IPS-NIHi11 (cell line): ENCODE measurements around the gene MTCH1.
"Not testable (repeated sequence)": the region's sequence is repeated elsewhere in the genome, so short reads cannot be mapped to it uniquely, and the experiment has no call there.

Source experiments
- DNase-seq: peaks from one replicate; pipeline ENCODE4 v3.0.0; 2012; ENCODE audit warnings: mixed read lengths, low spot score

The MTCH1 gene

DNA sequence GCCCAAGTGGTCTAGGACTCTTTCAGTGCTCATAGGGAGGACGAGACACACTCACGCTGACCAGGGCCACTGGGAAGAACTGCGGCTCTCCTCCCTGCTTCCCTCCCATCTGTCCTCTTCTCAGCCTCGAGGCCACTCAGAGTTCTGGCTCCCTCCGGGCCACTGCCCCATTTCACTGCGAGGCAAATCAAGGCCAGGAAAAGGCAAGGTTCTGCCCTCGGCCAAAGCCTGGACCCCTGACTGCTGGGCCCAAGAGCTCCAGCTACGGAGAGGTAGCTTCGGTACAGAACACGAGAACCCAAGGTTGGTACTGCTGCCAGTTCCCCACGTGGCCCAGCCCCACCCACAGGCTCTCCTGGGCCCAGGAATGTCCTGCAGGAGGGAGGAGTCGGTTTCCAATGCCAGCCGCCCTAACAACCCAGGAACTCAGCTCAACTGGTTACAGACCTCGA is 16.7 kb downstream of the MTCH1 start:
- no peak for DNase-seq

DNA sequence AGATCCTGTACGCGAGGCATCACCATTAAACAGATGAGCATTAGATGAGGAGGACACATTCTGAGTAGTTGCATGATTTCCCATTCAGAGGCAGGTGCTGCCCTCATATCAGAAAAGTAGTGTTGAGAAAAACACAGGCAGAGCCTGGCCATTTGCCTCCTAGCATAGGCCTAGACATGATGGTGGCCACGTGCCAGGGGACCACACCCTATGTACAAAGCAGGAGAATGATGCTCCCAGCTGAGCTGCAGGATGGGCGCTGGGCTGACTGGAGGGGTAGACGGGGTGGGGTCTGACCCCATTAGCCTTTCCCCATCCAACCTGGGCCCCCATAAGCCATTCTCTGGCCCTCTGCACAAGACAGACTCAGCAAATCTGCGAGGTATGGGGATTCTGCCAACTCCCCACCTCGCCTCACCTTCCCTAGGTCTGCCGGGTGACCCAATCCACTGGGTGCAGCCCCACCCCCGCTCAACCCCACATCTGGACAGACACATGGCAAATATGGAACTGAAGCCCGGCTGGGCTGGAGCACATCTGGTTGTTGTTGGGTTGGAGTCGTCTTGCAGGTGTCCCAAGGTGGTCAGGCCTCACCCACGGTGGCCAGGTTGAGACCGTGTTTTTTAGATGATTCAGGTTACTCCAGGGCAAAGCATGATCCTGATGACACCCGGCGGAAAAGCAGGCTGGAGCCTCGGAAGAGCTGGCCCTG is 17.6 kb downstream of the MTCH1 start:
- DNase-seq: no peak

GRCh38 chr6:36967757-36968156 is 18.2 kb downstream of the MTCH1 start:
- DNase-seq: no peak

DNA sequence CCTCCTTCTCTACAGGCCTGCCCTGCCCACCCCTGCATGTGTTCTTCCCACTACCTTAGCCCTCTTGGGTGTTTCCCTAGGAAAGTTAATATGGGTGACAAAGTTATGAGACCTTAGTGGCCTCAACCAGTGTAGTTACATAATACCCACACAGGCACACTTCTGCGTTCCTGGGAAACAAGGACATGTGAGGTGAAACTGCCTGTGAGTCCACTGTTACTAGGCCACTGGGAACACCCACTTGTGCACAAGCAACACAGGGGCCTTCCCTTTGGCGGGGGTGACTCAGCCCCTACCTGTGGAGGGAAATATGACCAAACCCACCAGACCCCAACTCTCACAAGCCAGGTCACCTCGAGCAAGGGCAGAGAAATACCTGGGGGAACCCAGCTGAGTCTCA is 18.7 kb downstream of the MTCH1 start:
- no peak for DNase-seq

GRCh38 chr6:36964908-36965307 is 21.1 kb downstream of the MTCH1 start:
- DNase-seq: no peak

- no peak for DNase-seq
Measured at GRCh38 chr6:36964349-36964748, 21.6 kb downstream of the MTCH1 start.

- no peak for DNase-seq
Measured at GRCh38 chr6:36963451-36964290, 22.3 kb downstream of the MTCH1 start.

- DNase-seq: peak; percentile 93
Measured at GRCh38 chr6:36962874-36963273, 23.1 kb downstream of the MTCH1 start.

DNA sequence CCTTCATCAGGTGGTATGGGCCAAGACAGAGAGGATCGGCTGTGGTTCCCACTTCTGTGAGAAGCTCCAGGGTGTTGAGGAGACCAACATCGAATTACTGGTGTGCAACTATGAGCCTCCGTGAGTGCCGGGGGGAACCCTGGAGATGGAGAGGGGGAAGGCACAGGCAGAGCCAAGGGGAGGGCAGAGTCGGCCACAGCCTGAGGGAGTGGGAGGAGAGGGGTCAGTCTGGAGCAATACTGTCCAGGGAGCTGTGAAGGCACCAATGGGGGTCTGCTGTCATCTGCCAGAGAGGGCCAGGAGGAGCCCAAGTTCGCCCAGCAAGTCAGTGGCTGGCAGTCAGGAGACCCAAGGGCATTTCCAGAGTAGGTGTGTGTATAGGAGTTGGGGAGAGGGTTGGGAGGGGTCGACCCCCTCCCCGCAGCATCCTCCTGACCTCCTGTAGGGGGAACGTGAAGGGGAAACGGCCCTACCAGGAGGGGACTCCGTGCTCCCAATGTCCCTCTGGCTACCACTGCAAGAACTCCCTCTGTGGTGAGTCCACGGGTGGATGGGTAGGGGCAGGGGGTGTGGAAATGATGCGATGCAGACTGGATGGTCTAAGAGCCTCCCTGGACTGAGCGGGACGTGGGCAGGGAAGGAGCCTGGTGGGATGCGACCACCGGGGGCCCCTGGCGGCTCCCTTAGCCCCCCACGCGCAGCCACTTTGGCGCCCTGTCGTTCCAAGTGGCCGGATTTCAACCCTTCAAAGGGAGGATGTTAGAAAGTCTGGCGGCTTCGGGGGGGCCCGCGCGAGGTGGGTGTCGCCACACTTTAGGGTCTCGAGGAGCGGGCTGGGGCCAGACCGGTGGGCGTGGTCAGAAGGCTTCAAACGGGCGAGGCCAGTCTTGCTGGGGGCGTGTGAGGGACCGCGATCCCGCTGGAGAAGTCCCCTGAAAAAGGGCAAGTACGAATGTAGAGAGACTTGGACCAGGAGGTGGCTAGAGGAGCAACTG is 24.3 kb downstream of the MTCH1 start:
- DNase-seq: no peak

DNA sequence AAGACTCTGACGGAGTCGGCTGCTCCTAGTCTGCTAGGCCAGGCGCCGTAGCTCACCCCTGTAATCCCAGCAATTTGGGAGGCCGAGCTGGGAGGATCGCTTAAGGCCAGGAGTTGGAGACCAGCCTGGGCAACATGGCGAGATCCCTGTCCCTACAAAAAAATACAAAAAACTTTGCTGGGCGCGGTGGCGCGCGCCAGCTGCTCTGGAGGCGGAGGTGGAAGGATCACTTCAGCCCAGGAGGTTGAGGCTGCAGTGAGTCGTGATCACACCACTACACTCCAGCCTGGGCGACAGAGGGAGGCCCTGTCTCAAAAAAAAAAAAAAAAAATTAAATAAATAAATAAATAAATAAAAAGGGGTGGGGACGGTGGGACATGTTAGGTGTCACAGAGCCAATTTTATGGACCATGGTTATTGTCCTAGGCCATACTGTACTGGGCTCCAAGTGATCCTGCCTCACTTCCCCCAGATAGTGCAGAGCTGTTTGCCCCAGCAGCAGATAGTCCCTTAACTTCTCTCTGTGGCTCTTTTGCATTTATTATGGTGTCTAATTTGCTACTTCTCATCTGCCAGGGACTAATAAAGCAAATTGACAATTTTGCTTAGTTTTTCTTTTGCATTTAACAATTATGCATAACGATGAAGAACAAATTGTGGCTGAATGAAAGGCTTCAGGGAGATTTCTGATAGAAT is 26.3 kb downstream of the MTCH1 start:
- no peak for DNase-seq

- DNase-seq: peak; percentile 90
Measured at GRCh38 chr6:36958775-36959554, 27.0 kb downstream of the MTCH1 start.

- no peak for DNase-seq
Measured at GRCh38 chr6:36957773-36958271, 28.2 kb downstream of the MTCH1 start.

- no peak for DNase-seq
Measured at GRCh38 chr6:36956446-36956820, 29.6 kb downstream of the MTCH1 start.

- DNase-seq: no peak
Measured at GRCh38 chr6:36955671-36956445, 30.1 kb downstream of the MTCH1 start.

DNA sequence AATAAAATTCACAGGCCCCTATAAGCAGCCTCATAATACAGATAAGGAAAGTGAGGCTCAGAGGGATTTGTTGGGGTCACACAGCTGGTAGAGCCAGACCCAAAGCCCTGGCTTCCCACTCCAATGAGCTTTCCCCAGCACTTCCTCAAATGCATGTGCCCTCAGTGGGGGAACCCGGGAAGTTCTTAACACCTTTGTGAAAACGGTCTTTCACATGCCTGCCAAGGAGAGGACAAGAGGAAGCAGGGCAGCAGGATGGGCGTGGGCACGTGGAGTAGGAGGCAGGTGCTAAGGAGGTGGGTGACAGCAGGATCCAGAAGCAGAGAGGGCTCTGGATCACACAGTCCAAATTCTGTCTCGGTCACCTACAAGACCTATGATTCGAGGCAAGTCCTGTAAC is 30.9 kb downstream of the MTCH1 start:
- DNase-seq: no peak

DNA sequence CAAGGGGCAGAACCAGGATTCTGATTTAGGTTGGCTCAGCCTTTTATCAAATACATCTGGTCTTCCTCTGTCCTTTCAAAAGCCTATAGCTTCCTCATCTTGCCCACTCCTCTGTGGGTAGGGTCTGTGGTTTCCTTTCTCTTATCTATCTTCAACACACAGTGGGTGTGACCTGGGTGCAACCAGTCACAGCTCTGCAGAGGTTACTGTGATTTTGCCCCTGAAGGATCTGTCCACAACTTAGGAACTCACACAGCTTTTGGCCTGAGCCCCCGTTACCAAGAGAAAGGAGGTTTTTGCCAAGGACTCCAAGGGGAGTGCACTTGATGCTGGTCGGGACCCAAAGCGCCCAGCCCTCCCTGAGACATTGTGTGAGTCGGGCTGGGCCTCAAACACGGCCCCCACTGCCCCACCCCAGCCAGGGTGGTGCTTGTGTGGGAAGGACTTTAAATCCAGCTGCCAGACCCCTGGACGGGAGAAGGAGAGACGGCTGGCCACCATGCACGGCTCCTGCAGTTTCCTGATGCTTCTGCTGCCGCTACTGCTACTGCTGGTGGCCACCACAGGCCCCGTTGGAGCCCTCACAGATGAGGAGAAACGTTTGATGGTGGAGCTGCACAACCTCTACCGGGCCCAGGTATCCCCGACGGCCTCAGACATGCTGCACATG is 31.6 kb downstream of the MTCH1 start, which contains the start of gene PI16:
TSS of gene PI16 (plus strand) at position 477 of the 670 bp plus-strand sequence. CDS start at position 500, 23 bp downstream.
- no peak for DNase-seq

- no peak for DNase-seq
Measured at GRCh38 chr6:36953931-36954261, 32.1 kb downstream of the MTCH1 start.

GRCh38 chr6:36949636-36950035 is 36.4 kb downstream of the MTCH1 start:
- no peak for DNase-seq

GRCh38 chr6:36949076-36949475 is 36.9 kb downstream of the MTCH1 start:
- not testable (repeated sequence) for DNase-seq
